ENCODE results near the gene SERPINA4.

DNA sequence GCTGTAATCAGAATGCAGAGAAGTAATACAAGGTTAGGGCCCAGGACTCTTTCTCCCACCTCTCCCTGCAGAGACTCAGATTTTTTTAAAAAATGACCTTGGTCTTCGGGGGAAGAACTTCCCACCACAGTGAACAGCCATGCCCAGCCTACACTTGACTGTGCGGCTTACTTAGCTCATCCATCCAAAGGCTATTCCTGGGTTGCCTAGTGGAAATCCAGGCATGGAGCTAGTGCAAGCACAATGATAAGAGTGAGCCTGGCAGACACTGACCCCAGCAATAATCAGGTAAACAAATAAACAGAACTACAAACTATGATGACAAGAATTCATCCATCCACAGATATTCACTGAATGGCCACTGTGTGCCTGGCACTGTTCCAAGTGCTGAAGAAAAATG is 34.7 kb downstream of the SERPINA4 start:
- TF ChIP-seq, protein P1, sequence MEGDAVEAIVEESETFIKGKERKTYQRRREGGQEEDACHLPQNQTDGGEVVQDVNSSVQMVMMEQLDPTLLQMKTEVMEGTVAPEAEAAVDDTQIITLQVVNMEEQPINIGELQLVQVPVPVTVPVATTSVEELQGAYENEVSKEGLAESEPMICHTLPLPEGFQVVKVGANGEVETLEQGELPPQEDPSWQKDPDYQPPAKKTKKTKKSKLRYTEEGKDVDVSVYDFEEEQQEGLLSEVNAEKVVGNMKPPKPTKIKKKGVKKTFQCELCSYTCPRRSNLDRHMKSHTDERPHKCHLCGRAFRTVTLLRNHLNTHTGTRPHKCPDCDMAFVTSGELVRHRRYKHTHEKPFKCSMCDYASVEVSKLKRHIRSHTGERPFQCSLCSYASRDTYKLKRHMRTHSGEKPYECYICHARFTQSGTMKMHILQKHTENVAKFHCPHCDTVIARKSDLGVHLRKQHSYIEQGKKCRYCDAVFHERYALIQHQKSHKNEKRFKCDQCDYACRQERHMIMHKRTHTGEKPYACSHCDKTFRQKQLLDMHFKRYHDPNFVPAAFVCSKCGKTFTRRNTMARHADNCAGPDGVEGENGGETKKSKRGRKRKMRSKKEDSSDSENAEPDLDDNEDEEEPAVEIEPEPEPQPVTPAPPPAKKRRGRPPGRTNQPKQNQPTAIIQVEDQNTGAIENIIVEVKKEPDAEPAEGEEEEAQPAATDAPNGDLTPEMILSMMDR (IDR thresholded peaks at IDR 0.05; ENCODE audit: low read depth, low read length, poor library complexity, severe bottlenecking): no peak
- TF ChIP-seq EZH2phosphoT487 (IDR thresholded peaks at IDR 0.05; ENCODE audit: borderline replicate concordance, low read length): no peak
